BE2C (cell line): Measurements from ENCODE around the gene C1GALT1.

Experiments used
- DNase-seq: peaks from one replicate; pipeline ENCODE4 v3.0.0-alpha.2; 2020
- H3K27me3 ChIP-seq: fragments of 250-450 bp; sonication (Bioruptor Pico); 2 replicates; pipeline ENCODE4 v1.5.1; 2020; ENCODE audit warnings: mild to moderate bottlenecking
- H3K36me3 ChIP-seq: fragments of 250-450 bp; sonication (Bioruptor Pico); 2 replicates; pipeline ENCODE4 v1.5.1; 2020; ENCODE audit warnings: mild to moderate bottlenecking
- H3K4me1 ChIP-seq: fragments of 250-450 bp; sonication (Bioruptor Pico); 2 replicates; pipeline ENCODE4 v1.5.1; 2020
- H3K4me3 ChIP-seq: 2 replicates; pipeline ENCODE4 v1.5.1; 2011; ENCODE audit warnings: low read depth, low read length
- H3K9me3 ChIP-seq: fragments of 250-450 bp; sonication (Bioruptor Pico); 2 replicates; pipeline ENCODE4 v1.5.1; 2020
- CTCF ChIP-seq: IDR thresholded peaks from 2 replicates; pipeline ENCODE4 v1.5.1; 2012; ENCODE audit warnings: mild to moderate bottlenecking, low read depth, low read length

The C1GALT1 gene

GRCh38 chr7:7166318-7166717 lies 16.0 kb upstream of the C1GALT1 start:
- H3K27me3 ChIP-seq = peaks cover 12% of the 10 kb centered on the region
- no peaks in the 10 kb centered on the region for H3K36me3 ChIP-seq
- no peaks in the 10 kb centered on the region for H3K4me1 ChIP-seq
- no peak for TF ChIP-seq CTCF
- H3K4me3 ChIP-seq = no peak overlapping the region
- DNase-seq = no peak
- H3K9me3 ChIP-seq = no peaks in the 10 kb centered on the region

GRCh38 chr7:7169296-7169695 lies 13.0 kb upstream of the C1GALT1 start:
- peaks cover 12% of the 10 kb centered on the region for H3K27me3 ChIP-seq
- no peak for DNase-seq
- no peak overlapping the region for H3K4me3 ChIP-seq
- no peaks in the 10 kb centered on the region for H3K4me1 ChIP-seq
- no peak for TF ChIP-seq CTCF
- H3K36me3 ChIP-seq = no peaks in the 10 kb centered on the region
- no peaks in the 10 kb centered on the region for H3K9me3 ChIP-seq

- H3K4me3 ChIP-seq = no peak overlapping the region
Observed at GRCh38 chr7:7173956-7174632, 8.2 kb upstream of the C1GALT1 start.

GRCh38 chr7:7175075-7175695 lies 7.2 kb upstream of the C1GALT1 start:
- Histone ChIP-seq H3K9me3 (no peaks in the 10 kb centered on the region), H3K4me1 (no peaks in the 10 kb centered on the region), H3K27me3 (no peaks in the 10 kb centered on the region), H3K36me3 (no peaks in the 10 kb centered on the region), H3K4me3 (no peak overlapping the region)
- no peak for DNase-seq
- no peak for TF ChIP-seq CTCF

More at GRCh38 chr7:7173956-7174632, 8.2 kb upstream of the C1GALT1 start:
- H3K9me3 ChIP-seq = no peaks in the 10 kb centered on the region
- no peak for DNase-seq
- no peaks in the 10 kb centered on the region for H3K27me3 ChIP-seq
- H3K36me3 ChIP-seq = no peaks in the 10 kb centered on the region
- no peak for TF ChIP-seq CTCF
- H3K4me1 ChIP-seq = no peaks in the 10 kb centered on the region

- Histone ChIP-seq H3K4me1 (no peaks in the 10 kb centered on the region), H3K36me3 (no peaks in the 10 kb centered on the region), H3K4me3 (no peak overlapping the region), H3K9me3 (no peaks in the 10 kb centered on the region), H3K27me3 (no peaks in the 10 kb centered on the region)
- DNase-seq = no peak
- TF ChIP-seq CTCF = no peak
Observed at GRCh38 chr7:7176406-7177043, 5.8 kb upstream of the C1GALT1 start.

- H3K4me3 ChIP-seq = no peak overlapping the region
- DNase-seq = no peak
Observed at GRCh38 chr7:7177044-7177517, 5.3 kb upstream of the C1GALT1 start.

More at GRCh38 chr7:7177044-7177517, 5.3 kb upstream of the C1GALT1 start:
- no peaks in the 10 kb centered on the region for H3K36me3 ChIP-seq
- H3K9me3 ChIP-seq = no peaks in the 10 kb centered on the region
- no peak for TF ChIP-seq CTCF
- no peaks in the 10 kb centered on the region for H3K4me1 ChIP-seq
- H3K27me3 ChIP-seq = no peaks in the 10 kb centered on the region
